ENCODE data around the gene NKX2-2.

The NKX2-2 gene

DNA sequence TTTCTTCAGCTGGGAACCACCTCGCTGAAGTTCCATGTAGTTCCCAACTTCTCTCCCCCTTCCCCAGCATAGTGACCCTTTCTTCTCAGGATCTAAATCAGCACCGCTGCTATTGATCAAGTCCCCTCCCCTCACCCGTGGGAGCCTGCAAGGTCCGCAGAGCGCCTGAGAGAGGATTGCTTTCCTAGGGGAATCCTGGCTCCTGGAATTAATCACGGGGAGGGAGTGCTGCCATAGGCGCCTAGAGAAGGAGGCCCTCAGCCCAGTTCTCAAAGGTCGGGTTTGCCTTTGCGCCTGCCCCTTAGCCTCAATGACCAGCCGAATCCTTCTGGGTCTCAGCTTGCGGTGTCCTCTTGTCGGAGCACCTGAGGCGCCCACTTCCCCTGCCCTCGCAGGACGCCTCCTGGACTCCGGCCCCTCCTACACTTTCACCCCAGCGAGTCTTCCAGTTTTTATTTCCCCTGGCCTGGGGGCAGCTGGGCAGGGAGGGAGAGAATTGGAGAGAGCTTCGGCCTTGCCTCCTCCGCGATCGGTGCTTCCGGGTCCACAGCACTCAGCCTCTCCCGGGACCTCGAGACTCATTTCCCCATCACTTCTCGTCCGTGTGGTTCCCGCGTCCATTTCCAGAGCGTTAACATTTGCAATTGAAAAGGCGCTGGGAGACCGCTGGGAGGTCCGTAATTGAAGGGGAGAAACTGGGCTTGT, 3.1 kb upstream of the NKX2-2 start:
- no peak overlapping the region for H3K4me3 ChIP-seq (ENCODE audit: low read length)
- TF ChIP-seq, protein P1, sequence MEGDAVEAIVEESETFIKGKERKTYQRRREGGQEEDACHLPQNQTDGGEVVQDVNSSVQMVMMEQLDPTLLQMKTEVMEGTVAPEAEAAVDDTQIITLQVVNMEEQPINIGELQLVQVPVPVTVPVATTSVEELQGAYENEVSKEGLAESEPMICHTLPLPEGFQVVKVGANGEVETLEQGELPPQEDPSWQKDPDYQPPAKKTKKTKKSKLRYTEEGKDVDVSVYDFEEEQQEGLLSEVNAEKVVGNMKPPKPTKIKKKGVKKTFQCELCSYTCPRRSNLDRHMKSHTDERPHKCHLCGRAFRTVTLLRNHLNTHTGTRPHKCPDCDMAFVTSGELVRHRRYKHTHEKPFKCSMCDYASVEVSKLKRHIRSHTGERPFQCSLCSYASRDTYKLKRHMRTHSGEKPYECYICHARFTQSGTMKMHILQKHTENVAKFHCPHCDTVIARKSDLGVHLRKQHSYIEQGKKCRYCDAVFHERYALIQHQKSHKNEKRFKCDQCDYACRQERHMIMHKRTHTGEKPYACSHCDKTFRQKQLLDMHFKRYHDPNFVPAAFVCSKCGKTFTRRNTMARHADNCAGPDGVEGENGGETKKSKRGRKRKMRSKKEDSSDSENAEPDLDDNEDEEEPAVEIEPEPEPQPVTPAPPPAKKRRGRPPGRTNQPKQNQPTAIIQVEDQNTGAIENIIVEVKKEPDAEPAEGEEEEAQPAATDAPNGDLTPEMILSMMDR (conservative IDR thresholded peaks at IDR 0.05; ENCODE audit: low read length) = no peak
- no peak for DNase-seq (ENCODE audit: low read depth)

DNA sequence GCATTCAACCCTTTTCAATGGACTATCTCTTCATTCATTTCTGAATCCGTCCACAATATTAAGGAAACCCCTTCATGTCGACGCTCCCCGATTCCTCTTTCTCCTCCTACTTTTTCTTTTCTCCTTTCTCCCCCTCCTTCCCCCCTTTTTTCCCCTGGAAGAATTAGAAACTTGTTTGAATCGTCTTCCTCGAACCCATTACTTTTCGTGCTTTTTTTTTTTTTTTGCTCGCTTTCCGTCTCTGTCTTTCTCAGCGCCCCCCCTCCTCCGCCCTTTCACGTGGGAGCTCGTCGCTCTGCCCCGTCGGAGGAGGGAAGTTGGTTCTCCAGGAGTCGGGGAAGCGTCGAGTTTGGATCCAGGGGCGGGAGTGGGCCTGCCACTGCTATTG, 2.3 kb upstream of the NKX2-2 start:
- TF ChIP-seq, protein P1 (conservative IDR thresholded peaks at IDR 0.05; ENCODE audit: low read length) = no peak
- no peak overlapping the region for H3K4me3 ChIP-seq (ENCODE audit: low read length)
- DNase-seq (ENCODE audit: low read depth) = no peak

DNA sequence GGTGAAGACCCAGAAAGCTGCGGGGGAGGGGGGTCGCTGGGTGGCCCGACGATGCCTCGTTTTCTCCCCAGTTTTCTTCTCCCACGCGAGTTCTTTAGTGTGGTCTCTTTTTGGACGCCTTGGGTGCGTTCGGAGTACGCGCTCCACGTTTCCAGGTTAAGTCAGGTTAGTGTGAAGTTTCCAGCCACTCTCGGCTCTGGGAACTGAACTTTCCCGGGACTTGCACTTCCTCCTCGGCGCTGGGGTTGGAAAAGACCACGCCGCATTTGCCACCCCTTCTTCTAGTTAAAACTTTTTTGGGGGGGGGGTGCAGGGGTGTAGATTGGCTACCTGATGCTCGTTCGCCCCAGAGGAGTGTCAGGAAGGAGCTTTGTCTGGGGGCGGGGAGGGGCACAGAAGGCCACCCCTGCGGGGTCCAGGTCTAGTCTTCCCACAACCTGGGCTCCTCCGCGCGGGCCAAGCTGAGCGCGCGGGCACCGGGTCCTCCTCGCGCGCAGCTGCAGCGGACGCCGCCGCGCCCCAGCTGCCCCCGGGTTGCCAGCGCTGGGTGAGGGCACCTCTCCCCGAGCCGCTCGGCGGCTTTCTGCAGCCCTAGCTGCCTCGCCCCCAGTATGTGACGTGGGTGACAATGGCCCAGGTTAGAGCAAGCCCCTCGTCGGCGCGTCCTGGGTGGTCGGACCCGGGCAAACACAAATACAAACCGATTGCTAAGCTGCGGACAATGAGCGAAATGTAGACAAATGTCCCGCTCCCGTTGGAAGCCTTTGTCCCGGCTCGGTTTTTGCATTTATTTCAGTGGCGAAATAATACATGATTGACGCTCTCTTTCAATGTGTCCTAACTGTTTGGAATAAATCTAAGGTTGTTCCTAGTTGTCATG, 1.7 kb upstream of the NKX2-2 start:
- no peak for DNase-seq (ENCODE audit: low read depth)
- no peak overlapping the region for H3K4me3 ChIP-seq (ENCODE audit: low read length)
- TF ChIP-seq, protein P1 (conservative IDR thresholded peaks at IDR 0.05; ENCODE audit: low read length) = no peak

DNA sequence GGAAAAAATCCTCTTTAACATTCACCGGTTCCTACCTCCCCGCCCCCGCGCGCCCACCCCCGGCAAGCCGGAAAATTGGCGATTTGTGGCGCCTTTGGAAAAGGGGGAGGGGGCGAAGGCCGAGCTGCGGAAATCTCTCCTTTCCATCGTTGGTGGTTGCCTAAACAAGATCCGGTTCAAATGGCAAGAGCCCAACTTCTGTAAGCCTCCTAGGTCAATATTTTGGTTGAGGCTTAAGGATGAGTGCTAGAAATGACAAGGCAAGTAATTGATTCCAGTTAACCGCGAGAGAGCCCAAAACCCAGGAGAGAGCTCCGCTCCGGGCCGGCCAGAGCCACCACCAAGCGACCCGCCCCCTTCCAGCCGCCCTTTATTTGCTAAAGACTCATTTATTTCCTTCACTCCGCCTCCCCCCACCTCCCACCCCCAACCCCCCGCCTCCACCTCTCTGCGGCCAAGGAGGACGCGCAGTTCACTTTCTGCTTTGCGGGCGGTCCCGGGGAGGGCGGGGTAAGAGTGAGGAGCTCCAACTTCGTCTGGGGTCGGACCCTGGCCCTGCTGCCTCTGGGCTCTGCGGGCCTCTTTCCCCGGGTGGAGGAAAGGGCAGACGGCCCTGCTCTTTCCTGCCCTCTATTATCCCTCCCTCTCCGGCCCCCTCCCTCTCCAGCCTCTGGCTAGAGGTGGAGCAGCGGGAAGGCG, 838 bp upstream of the NKX2-2 start:
- no peak overlapping the region for H3K4me3 ChIP-seq (ENCODE audit: low read length)
- TF ChIP-seq, protein P1 (conservative IDR thresholded peaks at IDR 0.05; ENCODE audit: low read length) = no peak
- DNase-seq (ENCODE audit: low read depth) = no peak

DNA sequence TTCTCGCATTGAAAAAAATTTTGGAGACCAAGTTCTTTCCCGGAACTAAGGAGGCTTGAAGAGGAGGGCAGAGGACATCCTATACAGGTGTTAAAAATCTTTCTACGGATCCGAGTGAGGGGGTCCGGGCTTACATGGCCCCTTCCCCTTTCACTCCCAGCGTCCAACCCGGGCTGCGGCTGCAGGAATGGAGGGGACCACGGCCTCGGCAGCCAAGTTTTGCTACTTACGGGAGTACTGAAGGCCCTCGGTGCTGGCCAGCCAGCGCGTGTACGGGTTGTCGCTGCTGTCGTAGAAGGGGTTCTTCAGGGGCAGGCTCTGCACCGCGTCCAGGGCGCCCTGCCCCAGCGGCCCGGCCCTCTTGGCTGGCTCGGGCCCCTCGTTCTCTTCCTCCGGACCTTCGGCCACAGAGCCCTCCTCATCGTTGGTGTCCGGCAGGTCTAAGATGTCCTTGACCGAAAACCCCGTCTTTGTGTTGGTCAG, 642 bp downstream of the NKX2-2 start:
- DNase-seq (ENCODE audit: low read depth) = no peak
- TF ChIP-seq, protein P1 (conservative IDR thresholded peaks at IDR 0.05; ENCODE audit: low read length) = no peak
- no peak overlapping the region; the same call in 1 of the 2 replicates for H3K4me3 ChIP-seq (ENCODE audit: low read length)

DNA sequence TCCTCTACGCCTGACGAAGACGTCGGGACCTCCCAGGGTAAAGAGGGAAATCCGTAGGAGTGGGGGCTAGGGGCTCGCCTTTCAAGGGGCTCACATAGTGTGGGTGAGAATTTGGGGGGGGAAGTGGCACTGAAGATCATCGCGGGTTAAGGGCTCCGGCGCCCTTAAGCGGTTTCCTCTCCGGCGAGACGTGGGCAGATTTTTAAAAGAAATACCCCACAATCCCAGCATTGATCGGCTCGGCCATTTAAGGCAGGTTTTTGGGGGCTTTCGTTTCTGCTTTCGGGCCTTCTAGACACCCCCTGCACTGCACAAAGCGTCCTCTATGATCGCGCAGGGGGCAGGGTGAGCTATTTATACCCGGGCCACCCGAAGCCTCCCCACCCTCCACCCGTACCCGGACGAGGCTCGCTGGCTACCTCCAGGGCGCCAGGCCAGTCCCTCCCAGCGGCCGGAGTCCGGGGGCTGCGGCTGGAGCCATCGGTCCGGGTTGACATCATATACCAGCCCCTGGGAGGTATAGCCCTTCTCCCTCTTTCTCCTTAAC, 1.2 kb downstream of the NKX2-2 start:
- TF ChIP-seq, protein P1 (conservative IDR thresholded peaks at IDR 0.05; ENCODE audit: low read length) = no peak
- DNase-seq (ENCODE audit: low read depth) = no peak
- H3K4me3 ChIP-seq (ENCODE audit: low read length) = peak overlapping the region; percentile 41
